H1 (cell line): Measurements from ENCODE around the gene HSF5. TPM values are rescaled to one million over a fixed set of nuclear protein-coding genes. Genes with fewer than 3 reads are reported as not detected.

Source experiments
- CTCF ChIA-PET: fragments of 300-600 bp; sonication (Branson Sonifier 250); formaldehyde crosslinking; loops from one replicate; lab custom pipeline; 2021; ENCODE audit not compliant: partially characterized antibody; lab: Charles Lee
- POLR2A ChIA-PET: fragments of 300-600 bp; sonication (Branson Sonifier 250); formaldehyde crosslinking; loops from one replicate; lab custom pipeline; 2021; ENCODE audit warnings: inconsistent platforms; ENCODE audit not compliant: partially characterized antibody; lab: Charles Lee
- DNase-seq, 2 experiments: peaks; one replicate each; pipeline versions ENCODE4 v3.0.0 to v3.0.0-alpha.2; 2010 to 2022; ENCODE audit warnings: low spot score in 2 of 2, low read depth in 1 of 2, mixed read lengths in 1 of 2
- FAIRE-seq: peaks from 2 replicates; lab custom pipeline; 2011; peaks lifted over from hg19 to GRCh38; lab: Jason Lieb, UNC
- H2AFZ ChIP-seq: 2 replicates; pipeline ENCODE4 v1.8.1; 2012; ENCODE audit warnings: low read length, inconsistent platforms
- H2AK5ac ChIP-seq: 2 replicates; pipeline ENCODE4 v1.6.1; 2013; ENCODE audit warnings: low read depth, low read length
- H2BK120ac ChIP-seq: replicated peaks from 2 replicates; pipeline ENCODE3; 2013; ENCODE audit warnings: low read depth, low read length, inconsistent platforms
- H2BK12ac ChIP-seq: 2 replicates; pipeline ENCODE4 v1.6.1; 2013; ENCODE audit warnings: low read depth, low read length
- H2BK15ac ChIP-seq: 2 replicates; pipeline ENCODE4 v1.6.1; 2013; ENCODE audit warnings: low read length
- H2BK20ac ChIP-seq: 2 replicates; pipeline ENCODE4 v1.6.1; 2013; ENCODE audit warnings: low read length
- H2BK5ac ChIP-seq: 2 replicates; pipeline ENCODE4 v1.6.1; 2013; ENCODE audit warnings: low read depth, low read length
- H3K14ac ChIP-seq: 2 replicates; pipeline ENCODE4 v1.6.1; 2013; ENCODE audit warnings: inconsistent platforms; ENCODE audit not compliant: insufficient read length
- H3K18ac ChIP-seq: 2 replicates; pipeline ENCODE4 v1.6.1; 2013; ENCODE audit warnings: low read length; ENCODE audit errors: extremely low read depth
- H3K23ac ChIP-seq: 2 replicates; pipeline ENCODE4 v1.6.1; 2013; ENCODE audit warnings: inconsistent platforms; ENCODE audit not compliant: insufficient read length
- H3K23me2 ChIP-seq: 2 replicates; pipeline ENCODE4 v1.6.1; 2013; ENCODE audit warnings: low read depth, low read length
- H3K27ac ChIP-seq: 2 replicates; pipeline ENCODE4 v1.6.1; 2011; ENCODE audit warnings: low read depth, low read length, inconsistent platforms
- H3K27me3 ChIP-seq, 4 experiments: replicated peaks in 1 of 4; 1 replicate in 1 of 4; 2 replicates in 3 of 4; pipeline versions ENCODE4 v1.6.1 to v1.8.1; 2011 to 2013; ENCODE audit warnings: low read length in 3 of 4, mild to moderate bottlenecking in 3 of 4, inconsistent platforms in 2 of 4, mixed read lengths in 2 of 4, moderate library complexity in 1 of 4; ENCODE audit not compliant: control insufficient read depth in 3 of 4, insufficient read depth in 3 of 4; ENCODE audit errors: extremely low read depth in 1 of 4
- H3K36me3 ChIP-seq, 4 experiments: 2 replicates each; pipeline versions ENCODE4 v1.6.1 to v1.8.1; 2011 to 2013; ENCODE audit warnings: mild to moderate bottlenecking in 4 of 4, low read length in 3 of 4, moderate library complexity in 2 of 4, control low read depth in 1 of 4, inconsistent platforms in 1 of 4; ENCODE audit not compliant: insufficient read depth in 4 of 4, control insufficient read depth in 2 of 4
- H3K4ac ChIP-seq: replicated peaks from 2 replicates; pipeline ENCODE3; 2013; ENCODE audit warnings: low read length, low read depth, mixed read lengths, inconsistent platforms; ENCODE audit not compliant: insufficient read length
- H3K4me1 ChIP-seq, 4 experiments: replicated peaks in 1 of 4; 1 replicate in 1 of 4; 2 replicates in 3 of 4; pipeline versions ENCODE4 v1.6.1 to v1.8.1; 2011 to 2013; ENCODE audit warnings: low read length in 3 of 4, inconsistent platforms in 2 of 4, mixed read lengths in 1 of 4; ENCODE audit not compliant: insufficient read depth in 4 of 4, control insufficient read depth in 3 of 4
- H3K4me2 ChIP-seq, 2 experiments: 2 replicates each; pipeline versions ENCODE4 v1.6.1 to v1.8.1; 2011 to 2013; ENCODE audit warnings: low read depth in 2 of 2, low read length in 2 of 2, control low read depth in 1 of 2, inconsistent platforms in 1 of 2, mild to moderate bottlenecking in 1 of 2; ENCODE audit not compliant: insufficient read depth in 1 of 2
- H3K4me3 ChIP-seq, 4 experiments: fragments of 200-600, 300-600 bp in 1 of 4; sonication (generic), shearing (Covaris generic), sonication (Bioruptor Twin) in 1 of 4; 2 replicates each; pipeline versions ENCODE4 v1.5.1 to v1.8.1; 2011 to 2016; ENCODE audit warnings: low read length in 4 of 4, low read depth in 3 of 4, control low read depth in 2 of 4, inconsistent platforms in 2 of 4, mild to moderate bottlenecking in 2 of 4, mixed read lengths in 1 of 4, moderate library complexity in 1 of 4; ENCODE audit not compliant: insufficient read depth in 2 of 4; ENCODE audit errors: extremely low read depth in 1 of 4
- H3K56ac ChIP-seq: replicated peaks from 2 replicates; pipeline ENCODE3; 2013; ENCODE audit warnings: low read depth, mild to moderate bottlenecking, mixed read lengths, low read length, inconsistent platforms; ENCODE audit not compliant: insufficient read length
- H3K79me1 ChIP-seq: 2 replicates; pipeline ENCODE4 v1.6.1; 2013; ENCODE audit warnings: low read depth, low read length, control low read depth
- H3K79me2 ChIP-seq, 2 experiments: 2 replicates each; pipeline versions ENCODE4 v1.6.1 to v1.8.1; 2012 to 2013; ENCODE audit warnings: low read length in 2 of 2, mild to moderate bottlenecking in 2 of 2, inconsistent platforms in 1 of 2; ENCODE audit not compliant: insufficient read depth in 2 of 2, control insufficient read depth in 1 of 2
- H3K9ac ChIP-seq, 4 experiments: replicated peaks in 1 of 4; 1 replicate in 1 of 4; 2 replicates in 3 of 4; pipeline versions ENCODE4 v1.6.1 to v1.8.1; 2011 to 2013; ENCODE audit warnings: low read depth in 3 of 4, low read length in 3 of 4, control low read depth in 2 of 4, mild to moderate bottlenecking in 2 of 4, moderate library complexity in 2 of 4, inconsistent platforms in 1 of 4; ENCODE audit errors: extremely low read depth in 1 of 4
- H3K9me3 ChIP-seq, 2 experiments: 2 replicates each; pipeline versions ENCODE4 v1.6.1 to v1.8.1; 2012 to 2013; ENCODE audit warnings: mild to moderate bottlenecking in 2 of 2, moderate library complexity in 2 of 2, control low read depth in 1 of 2, inconsistent platforms in 1 of 2, low read depth in 1 of 2, low read length in 1 of 2, mixed read lengths in 1 of 2; ENCODE audit not compliant: insufficient read depth in 2 of 2
- H4K20me1 ChIP-seq, 2 experiments: replicated peaks in 1 of 2; 2 replicates each; pipeline versions ENCODE3 to v1.8.1; 2011 to 2013; ENCODE audit warnings: inconsistent platforms in 2 of 2, low read length in 2 of 2, mild to moderate bottlenecking in 1 of 2; ENCODE audit not compliant: insufficient read depth in 2 of 2, control insufficient read depth in 1 of 2
- H4K5ac ChIP-seq: 2 replicates; pipeline ENCODE4 v1.6.1; 2013; ENCODE audit warnings: low read length, low read depth, mixed read lengths, inconsistent platforms; ENCODE audit not compliant: insufficient read length
- H4K8ac ChIP-seq: 2 replicates; pipeline ENCODE4 v1.8.0; 2013; ENCODE audit warnings: mild to moderate bottlenecking, moderate library complexity, low read length, inconsistent platforms; ENCODE audit not compliant: insufficient read depth; ENCODE audit errors: extremely low read depth
- H4K91ac ChIP-seq: replicated peaks from 2 replicates; pipeline ENCODE3; 2013; ENCODE audit warnings: low read length, mixed read lengths, inconsistent platforms; ENCODE audit not compliant: insufficient read length
- BCL11A ChIP-seq, 2 experiments: IDR thresholded peaks; one replicate each; pipeline ENCODE4 v1.6.1; 2011; ENCODE audit warnings: low read depth in 2 of 2, low read length in 2 of 2, mild to moderate bottlenecking in 2 of 2
- EP300 ChIP-seq, 2 experiments: IDR thresholded peaks; 1 replicate in 1 of 2; 2 replicates in 1 of 2; pipeline ENCODE4 v1.6.1; 2011 to 2012; ENCODE audit warnings: low read depth in 2 of 2, low read length in 2 of 2, mild to moderate bottlenecking in 2 of 2, borderline replicate concordance in 1 of 2, inconsistent platforms in 1 of 2, moderate library complexity in 1 of 2
- JUN ChIP-seq: IDR thresholded peaks from 2 replicates; pipeline ENCODE4 v1.6.1; 2011; ENCODE audit warnings: low read depth, mild to moderate bottlenecking, improper control_type of control experiment, low read length
- SIRT6 ChIP-seq: IDR thresholded peaks from one replicate; pipeline ENCODE4 v1.7.1; 2012; ENCODE audit warnings: low read length, inconsistent platforms
- SP4 ChIP-seq: IDR thresholded peaks from 2 replicates; pipeline ENCODE4 v1.6.1; 2012; ENCODE audit warnings: low read length, inconsistent platforms
- TCF12 ChIP-seq: IDR thresholded peaks from 2 replicates; pipeline ENCODE4 v1.6.1; 2011; ENCODE audit warnings: low read depth, mild to moderate bottlenecking, low read length
- WGBS, 2 experiments: shearing (Covaris generic) in 1 of 2; methylation state at CpG; one replicate each; pipeline versions ENCODE4 v1.1.6 to v1.1.7; 2013 to 2015; ENCODE audit warnings: low lambda C conversion rate in 2 of 2, mixed read lengths in 2 of 2, inconsistent platforms in 1 of 2, low coverage in 1 of 2, missing lambda C conversion rate in 1 of 2; ENCODE audit not compliant: insufficient replicate concordance in 2 of 2, insufficient coverage in 1 of 2, insufficient read length in 1 of 2; ENCODE audit errors: extremely low coverage in 1 of 2, missing lambda C conversion rate in 1 of 2; 5-methylcytosine and 5-hydroxymethylcytosine counted together
- polyA plus RNA-seq, 7 experiments: library from polyadenylated mRNA; depleted of rRNA in 3 of 7; stranded (reverse) in 5 of 7; unstranded in 2 of 7; fragments of >200 nt in 5 of 7; fragments of 200-250 nt in 2 of 7; gene quantifications; 1 replicate in 5 of 7; 2 replicates in 1 of 7; 4 replicates in 1 of 7; pipeline versions ENCODE4 v1.2.1 to v1.2.3, GENCODE V29; 2011 to 2013; ENCODE audit warnings: missing spikeins in 2 of 7, mixed read lengths in 2 of 7
- total RNA-seq: library from RNA; stranded (reverse); fragmentation: NEBNext Ultra II Directional; extraction: Animal tissue kit (Norgen Biotek cat#: 25700); gene quantifications from 2 replicates; pipeline ENCODE4 v1.2.1, GENCODE V29; 2021
- TF ChIP-seq, protein P1 (sequence below): IDR thresholded peaks from 2 replicates; pipeline ENCODE4 v1.6.1; 2012; ENCODE audit warnings: inconsistent platforms

The HSF5 gene
- total and polyA plus RNA-seq, 2 of the 8 experiments (the other 6 are each of a cell fraction or from before 2014, with no cell fraction given) = not detected

DNA sequence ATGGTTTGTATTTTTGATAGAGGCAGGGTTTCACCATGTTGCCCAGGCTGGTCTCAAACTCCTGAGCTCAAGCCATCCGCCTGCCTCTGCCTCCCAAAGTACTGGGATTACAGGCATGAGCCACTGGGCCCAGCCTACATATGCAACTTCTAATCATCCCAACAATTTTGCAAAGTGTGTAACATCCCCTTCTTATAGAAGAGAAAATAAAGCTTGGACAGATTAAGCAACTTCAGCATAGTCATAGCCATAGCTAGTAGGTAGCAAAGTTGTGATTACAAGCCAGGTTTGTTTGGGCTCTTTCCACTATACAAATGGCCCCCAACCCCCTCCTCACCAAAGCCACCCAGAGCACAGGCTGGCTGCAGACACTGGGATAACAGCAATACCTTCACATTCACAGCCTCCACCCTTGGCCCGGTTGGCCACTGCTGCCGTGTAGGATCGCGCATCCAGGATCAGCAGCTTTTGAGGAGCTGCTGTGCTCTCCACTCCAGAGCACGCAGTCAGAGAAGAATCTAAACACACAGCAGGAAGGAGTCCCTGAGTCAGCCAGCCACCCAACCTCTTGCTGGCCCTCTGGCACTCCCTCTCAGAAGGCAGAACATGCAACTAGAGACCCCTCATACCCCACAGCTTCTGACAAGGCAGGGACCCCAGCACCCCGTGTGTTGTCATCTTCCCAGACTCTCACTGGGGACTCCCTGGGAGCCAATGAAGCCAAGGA, 18.3 kb upstream of the HSF5 start:
- FAIRE-seq (no peak), DNase-seq (no peak)
- H3K79me2 ChIP-seq = no peaks in the 10 kb centered on the region
- POLR2A ChIA-PET = interaction anchor here (1.1 to 2.1 kb wide), 3 partner anchors 8 to 10 kb away, joined by 3 to 10 read pairs (median 3); partner anchors contain the start of gene MTMR4
- H3K4me3 ChIP-seq = no peak overlapping the region
- H3K27ac ChIP-seq = no peak overlapping the region
- H3K23ac ChIP-seq = no peak overlapping the region
- H3K18ac ChIP-seq = no peak overlapping the region
- H2BK5ac ChIP-seq = no peak overlapping the region
- 80% methylated on average over 6 of the region's 7 CpGs; no CpG with 5 or more reads in 1 of the 2 experiments for whole genome bisulfite sequencing, 2 experiments
- no peak overlapping the region for H3K4ac ChIP-seq
- H4K91ac ChIP-seq = no peak overlapping the region
- no peak overlapping the region for H2AFZ ChIP-seq
- H2BK12ac ChIP-seq = no peak overlapping the region
- H2BK15ac ChIP-seq = no peak overlapping the region
- no peak overlapping the region for H3K9ac ChIP-seq
- no peak overlapping the region for H3K56ac ChIP-seq
- H3K79me1 ChIP-seq = no peaks in the 10 kb centered on the region
- H3K9me3 ChIP-seq = no peaks in the 10 kb centered on the region
- H3K27me3 ChIP-seq = no peaks in the 10 kb centered on the region
- H3K36me3 ChIP-seq = peaks cover 41 to 89% (median 75%) of the 10 kb centered on the region in 4 experiments
- TF ChIP-seq BCL11A (IDR thresholded peaks at IDR 0.05; ENCODE audit: low read depth in 2 of 2, low read length in 2 of 2) (no peak), EP300 (IDR thresholded peaks at IDR 0.05; ENCODE audit: borderline replicate concordance in 1 of 2, low read depth in 2 of 2, low read length in 2 of 2) (no peak), JUN (no peak), TCF12 (no peak), SIRT6 (no peak), SP4 (no peak)
- TF ChIP-seq, protein P1, sequence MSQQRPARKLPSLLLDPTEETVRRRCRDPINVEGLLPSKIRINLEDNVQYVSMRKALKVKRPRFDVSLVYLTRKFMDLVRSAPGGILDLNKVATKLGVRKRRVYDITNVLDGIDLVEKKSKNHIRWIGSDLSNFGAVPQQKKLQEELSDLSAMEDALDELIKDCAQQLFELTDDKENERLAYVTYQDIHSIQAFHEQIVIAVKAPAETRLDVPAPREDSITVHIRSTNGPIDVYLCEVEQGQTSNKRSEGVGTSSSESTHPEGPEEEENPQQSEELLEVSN = no peak
- TF ChIP-seq, all 59 proteins: peak for 0
- no peak overlapping the region for H2BK20ac ChIP-seq
- no peak overlapping the region; the same call in 1 of the 2 replicates for H4K8ac ChIP-seq
- no peaks in the 10 kb centered on the region for H3K23me2 ChIP-seq
- CTCF ChIA-PET = interaction anchor here (0.6 to 1.3 kb wide), 2 partner anchors 12 to 89 kb away, joined by 3 to 5 read pairs; no protein-coding TSS in a partner anchor
- no peak overlapping the region for H2AK5ac ChIP-seq
- no peak overlapping the region for H2BK120ac ChIP-seq
- H3K14ac ChIP-seq = no peak overlapping the region
- no peaks in the 10 kb centered on the region for H3K4me1 ChIP-seq
- no peak overlapping the region for H3K4me2 ChIP-seq
- peaks cover 8 to 9% of the 10 kb centered on the region in 2 experiments for H4K20me1 ChIP-seq
- no peak overlapping the region for H4K5ac ChIP-seq
